B cell (primary cell): ENCODE data around the gene PKNOX2. TPM values are rescaled to one million over a fixed set of nuclear protein-coding genes. Genes with fewer than 3 reads are reported as not detected.

Source experiments
- ATAC-seq: fragments of 200-7000 bp; cut with Tn5 transposase; one replicate; pipeline ENCODE4 v1.10.0; 2021; ENCODE audit warnings: low read depth, mild to moderate bottlenecking, moderate number of reproducible peaks, moderate library complexity
- CTCF ChIA-PET: fragments of 350-600 bp; sonication (Branson Sonifier 250); formaldehyde crosslinking; loops from one replicate; lab custom pipeline; 2021; ENCODE audit warnings: antibody characterized with exemption, inconsistent platforms; lab: Charles Lee
- POLR2A ChIA-PET: fragments of 350-600 bp; sonication (Branson Sonifier 250); formaldehyde crosslinking; loops from one replicate; lab custom pipeline; 2021; ENCODE audit warnings: antibody characterized with exemption; lab: Charles Lee
- DNase-seq: peaks from one replicate; pipeline ENCODE4 v3.0.0; 2013
- H2AFZ ChIP-seq: 2 replicates; pipeline ENCODE4 v1.6.1; 2012; ENCODE audit warnings: mild to moderate bottlenecking, low read depth, low read length; ENCODE audit not compliant: insufficient read depth, poor library complexity, severe bottlenecking
- H3K27ac ChIP-seq, 2 donors: 1 replicate in 1 of 2; 2 replicates in 1 of 2; pipeline ENCODE4 v1.5.1; 2012 to 2013; ENCODE audit warnings: low read length in 2 of 2, mild to moderate bottlenecking in 2 of 2, moderate library complexity in 1 of 2
- H3K27me3 ChIP-seq, 4 experiments: fragments of 200-600 bp in 1 of 4; sonication (generic) in 1 of 4; replicated peaks in 1 of 4; 1 replicate in 2 of 4; 2 replicates in 2 of 4; pipeline versions ENCODE4 v1.6.1 to v1.7.0; 2013 to 2016; ENCODE audit warnings: low read length in 3 of 4, mild to moderate bottlenecking in 2 of 4, mixed read lengths in 1 of 4, moderate library complexity in 1 of 4; ENCODE audit not compliant: insufficient read depth in 4 of 4, control insufficient read depth in 3 of 4; ENCODE audit errors: control extremely low read depth in 1 of 4
- H3K36me3 ChIP-seq, 2 experiments: replicated peaks in 1 of 2; 1 replicate in 1 of 2; 2 replicates in 1 of 2; pipeline versions ENCODE4 v1.6.1 to v1.7.1; 2013; ENCODE audit warnings: low read length in 1 of 2; ENCODE audit not compliant: insufficient read depth in 2 of 2, control insufficient read depth in 1 of 2; ENCODE audit errors: control extremely low read depth in 1 of 2, extremely low read depth in 1 of 2
- H3K4me1 ChIP-seq, 2 donors: fragments of 200-600 bp in 1 of 2; sonication (generic) in 1 of 2; 1 replicate in 1 of 2; 2 replicates in 1 of 2; pipeline versions ENCODE4 v1.5.1 to v1.6.1; 2013 to 2017; ENCODE audit warnings: low read length in 2 of 2; ENCODE audit not compliant: control insufficient read depth in 2 of 2, insufficient read depth in 2 of 2
- H3K4me2 ChIP-seq: replicated peaks from 2 replicates; pipeline ENCODE3; 2012; ENCODE audit warnings: mild to moderate bottlenecking, low read depth, low read length; ENCODE audit not compliant: poor library complexity, severe bottlenecking
- H3K4me3 ChIP-seq, 5 experiments: fragments of 200-600 bp in 1 of 5; sonication (generic) in 1 of 5; 1 replicate in 3 of 5; 2 replicates in 2 of 5; pipeline versions ENCODE4 v1.5.1 to v1.7.0; 2011 to 2016; ENCODE audit warnings: low read length in 4 of 5, mild to moderate bottlenecking in 4 of 5, low read depth in 2 of 5, control low read depth in 1 of 5, moderate library complexity in 1 of 5; ENCODE audit not compliant: insufficient read depth in 1 of 5; ENCODE audit errors: control extremely low read depth in 1 of 5, extremely low read depth in 1 of 5
- H3K79me2 ChIP-seq: fragments of 200-600 bp; sonication (generic); one replicate; pipeline ENCODE4 v1.6.0; 2016; ENCODE audit warnings: low read length; ENCODE audit not compliant: control insufficient read depth, insufficient read depth
- H3K9ac ChIP-seq: fragments of 200-600 bp; sonication (generic); 2 replicates; pipeline ENCODE4 v1.6.1; 2017; ENCODE audit warnings: mild to moderate bottlenecking, low read length, moderate library complexity
- H3K9me3 ChIP-seq, 3 donors: one replicate each; pipeline versions ENCODE4 v1.6.1 to v1.7.1; 2013; ENCODE audit warnings: low read length in 2 of 3; ENCODE audit not compliant: control insufficient read depth in 2 of 3, insufficient read depth in 1 of 3; ENCODE audit errors: control extremely low read depth in 1 of 3
- H4K20me1 ChIP-seq: 2 replicates; pipeline ENCODE4 v1.6.0; 2012; ENCODE audit warnings: mild to moderate bottlenecking, low read length; ENCODE audit not compliant: insufficient read depth, control insufficient read depth, poor library complexity, severe bottlenecking
- H3K27ac Mint-ChIP-seq: one replicate; pipeline ENCODE4 v1.8.0; 2021; ENCODE audit warnings: mixed read lengths
- H3K27me3 Mint-ChIP-seq: one replicate; pipeline ENCODE4 v1.8.0; 2021; ENCODE audit warnings: mixed read lengths
- H3K4me1 Mint-ChIP-seq: one replicate; pipeline ENCODE4 v1.8.0; 2021; ENCODE audit warnings: mixed read lengths
- H3K4me3 Mint-ChIP-seq: one replicate; pipeline ENCODE4 v1.8.0; 2021; ENCODE audit warnings: mixed read lengths
- H3K9me3 Mint-ChIP-seq: one replicate; pipeline ENCODE4 v1.8.0; 2022; ENCODE audit warnings: mixed read lengths; ENCODE audit not compliant: insufficient read depth
- EZH2 ChIP-seq: IDR thresholded peaks from 2 replicates; pipeline ENCODE4 v1.6.1; 2012; ENCODE audit warnings: borderline replicate concordance, low read depth, mild to moderate bottlenecking, moderate library complexity, low read length; ENCODE audit not compliant: insufficient read depth, poor library complexity, severe bottlenecking
- WGBS: methylation state at CpG from one replicate; pipeline ENCODE4 v1.1.5; 2013; ENCODE audit warnings: missing lambda C conversion rate; ENCODE audit not compliant: insufficient coverage; 5-methylcytosine and 5-hydroxymethylcytosine counted together
- intact Hi-C: fragments of 100-400 bp; cut with micrococcal nuclease; formaldehyde crosslinking; loops from one replicate; pipeline ENCODE4 v1.10.0; 2022
- polyA plus RNA-seq: library from polyadenylated mRNA; depleted of rRNA; stranded (reverse); fragments of >200 nt; gene quantifications from 2 replicates; pipeline ENCODE4 v1.2.3, GENCODE V29; 2012
- total RNA-seq, 2 donors: library from RNA; stranded (reverse); fragments of 120-200 nt in 1 of 2; gene quantifications; 1 replicate in 1 of 2; 2 replicates in 1 of 2; pipeline versions ENCODE4 v1.2.3 to v1.2.4, GENCODE V29; 2013 to 2022
- TF ChIP-seq, protein P1 (sequence below): fragments of 200-600 bp; IDR thresholded peaks from one replicate; pipeline ENCODE4 v1.8.0; 2022; ENCODE audit warnings: antibody characterized with exemption, mild to moderate bottlenecking

The PKNOX2 gene
- total and polyA plus RNA-seq, 2 donors (not counting 1 experiment from before 2014, with no cell fraction given) = not detected

- POLR2A ChIA-PET = no interaction called here
Measured at GRCh38 chr11:125148743-125149142, 15.8 kb upstream of the PKNOX2 start.

GRCh38 chr11:125153837-125154236 is 10.7 kb upstream of the PKNOX2 start:
- DNase-seq (no peak), ATAC-seq (no peak)
- CTCF ChIA-PET = interaction anchor here (1.0 kb wide), 1 partner anchor 12 kb away, joined by 3 read pairs; no protein-coding TSS in a partner anchor
- no peaks in the 10 kb centered on the region for H3K9me3 ChIP-seq
- no peaks in the 10 kb centered on the region for H3K4me1 ChIP-seq
- POLR2A ChIA-PET = no interaction called here
- no peaks in the 10 kb centered on the region for H3K9me3 Mint-ChIP-seq
- no peak overlapping the region for H3K27ac Mint-ChIP-seq
- H3K4me1 Mint-ChIP-seq = no peaks in the 10 kb centered on the region
- no peaks in the 10 kb centered on the region for H3K79me2 ChIP-seq
- TF ChIP-seq, protein P1, sequence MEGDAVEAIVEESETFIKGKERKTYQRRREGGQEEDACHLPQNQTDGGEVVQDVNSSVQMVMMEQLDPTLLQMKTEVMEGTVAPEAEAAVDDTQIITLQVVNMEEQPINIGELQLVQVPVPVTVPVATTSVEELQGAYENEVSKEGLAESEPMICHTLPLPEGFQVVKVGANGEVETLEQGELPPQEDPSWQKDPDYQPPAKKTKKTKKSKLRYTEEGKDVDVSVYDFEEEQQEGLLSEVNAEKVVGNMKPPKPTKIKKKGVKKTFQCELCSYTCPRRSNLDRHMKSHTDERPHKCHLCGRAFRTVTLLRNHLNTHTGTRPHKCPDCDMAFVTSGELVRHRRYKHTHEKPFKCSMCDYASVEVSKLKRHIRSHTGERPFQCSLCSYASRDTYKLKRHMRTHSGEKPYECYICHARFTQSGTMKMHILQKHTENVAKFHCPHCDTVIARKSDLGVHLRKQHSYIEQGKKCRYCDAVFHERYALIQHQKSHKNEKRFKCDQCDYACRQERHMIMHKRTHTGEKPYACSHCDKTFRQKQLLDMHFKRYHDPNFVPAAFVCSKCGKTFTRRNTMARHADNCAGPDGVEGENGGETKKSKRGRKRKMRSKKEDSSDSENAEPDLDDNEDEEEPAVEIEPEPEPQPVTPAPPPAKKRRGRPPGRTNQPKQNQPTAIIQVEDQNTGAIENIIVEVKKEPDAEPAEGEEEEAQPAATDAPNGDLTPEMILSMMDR = no peak
- TF ChIP-seq EZH2 = no peak
- H3K9ac ChIP-seq = no peak overlapping the region
- H3K27ac ChIP-seq = no peak overlapping the region
- no peak overlapping the region for H2AFZ ChIP-seq
- peaks cover 56% of the 10 kb centered on the region for H3K27me3 Mint-ChIP-seq
- no peak overlapping the region for H3K4me3 Mint-ChIP-seq
- 89% methylated on average over 1 of the region's 2 CpGs for WGBS
- no peaks in the 10 kb centered on the region for H4K20me1 ChIP-seq
- H3K36me3 ChIP-seq = no peaks in the 10 kb centered on the region
- peaks cover 0 to 18% (median 9%) of the 10 kb centered on the region in 4 experiments for H3K27me3 ChIP-seq
- no peak overlapping the region for H3K4me3 ChIP-seq
- intact Hi-C loops = no loop called here
- no peak overlapping the region for H3K4me2 ChIP-seq

More at GRCh38 chr11:125148743-125149142, 15.8 kb upstream of the PKNOX2 start:
- H3K4me1 Mint-ChIP-seq = no peaks in the 10 kb centered on the region
- H3K4me3 ChIP-seq = no peak overlapping the region
- no peak overlapping the region for H3K27ac ChIP-seq
- no peaks in the 10 kb centered on the region for H3K36me3 ChIP-seq
- H3K4me2 ChIP-seq = no peak overlapping the region
- TF ChIP-seq EZH2 = no peak
- TF ChIP-seq, protein P1 = no peak
- H3K27ac Mint-ChIP-seq = no peak overlapping the region
- H3K4me3 Mint-ChIP-seq = no peak overlapping the region
- intact Hi-C loops = no loop called here
- no peaks in the 10 kb centered on the region for H3K79me2 ChIP-seq
- WGBS = 90% methylated on average over 5 of the region's 5 CpGs
- no peaks in the 10 kb centered on the region for H3K9me3 ChIP-seq
- no peaks in the 10 kb centered on the region for H4K20me1 ChIP-seq
- DNase-seq = no peak
- no peak overlapping the region for H3K9ac ChIP-seq
- peaks cover 0 to 3% (median under 1%) of the 10 kb centered on the region in 4 experiments for H3K27me3 ChIP-seq
- CTCF ChIA-PET = interaction anchor here (1.0 kb wide), 1 partner anchor 58 kb away, joined by 4 read pairs; no protein-coding TSS in a partner anchor
- ATAC-seq = no peak
- no peaks in the 10 kb centered on the region for H3K9me3 Mint-ChIP-seq
- no peak overlapping the region for H2AFZ ChIP-seq
- H3K27me3 Mint-ChIP-seq = peaks cover 38% of the 10 kb centered on the region
- no peaks in the 10 kb centered on the region for H3K4me1 ChIP-seq
